Measurements from ENCODE around the gene MIPEP. TPM values are rescaled to one million over a fixed set of nuclear protein-coding genes. Genes with fewer than 3 reads are reported as not detected.
"Not testable (repeated sequence)": the region's sequence is repeated elsewhere in the genome, so short reads cannot be mapped to it uniquely, and the experiment has no call there.

Gene MIPEP
- total RNA-seq, 2 experiments from 2014 or later: 8.6 to 8.8 TPM

GRCh38 chr13:23903906-23904280 lies 14.7 kb upstream of the MIPEP start:
- Mint-ChIP-seq H3K9me3 (no peaks in the 10 kb centered on the region), H3K27ac (no peak overlapping the region), H3K36me3 (ENCODE audit: low read depth) (peaks cover 2% of the 10 kb centered on the region), H3K27me3 (peaks cover 33% of the 10 kb centered on the region), H3K4me3 (no peak overlapping the region), H3K4me1 (peaks cover 19% of the 10 kb centered on the region)
- ChIA-PET CTCF (no interaction called here), POLR2A (no interaction called here)
- DNase-seq: no peak

- H3K4me1 Mint-ChIP-seq: peaks cover 19% of the 10 kb centered on the region
- POLR2A ChIA-PET: no interaction called here
- DNase-seq: no peak
- peaks cover 33% of the 10 kb centered on the region for H3K27me3 Mint-ChIP-seq
- H3K27ac Mint-ChIP-seq: no peak overlapping the region
- CTCF ChIA-PET: interaction anchor here (1.3 kb wide), 1 partner anchor 8 kb away, joined by 4 read pairs; no protein-coding TSS in a partner anchor
- peaks cover 2% of the 10 kb centered on the region for H3K36me3 Mint-ChIP-seq (ENCODE audit: low read depth)
- H3K4me3 Mint-ChIP-seq: no peak overlapping the region
- H3K9me3 Mint-ChIP-seq: no peaks in the 10 kb centered on the region
Measured at GRCh38 chr13:23902975-23903905, 14.0 kb upstream of the MIPEP start.

- DNase-seq: no peak
- H3K4me3 Mint-ChIP-seq: no peak overlapping the region
- peaks cover 31% of the 10 kb centered on the region for H3K27me3 Mint-ChIP-seq
- H3K27ac Mint-ChIP-seq: no peak overlapping the region
- ChIA-PET CTCF (interaction anchor here (1.1 kb wide), 1 partner anchor 12 kb away, joined by 3 read pairs; the partner anchor contains the start of gene MIPEP), POLR2A (no interaction called here)
- no peaks in the 10 kb centered on the region for H3K9me3 Mint-ChIP-seq
- H3K4me1 Mint-ChIP-seq: peaks cover 20% of the 10 kb centered on the region
- H3K36me3 Mint-ChIP-seq (ENCODE audit: low read depth): peaks cover 2% of the 10 kb centered on the region
Measured at GRCh38 chr13:23901365-23901764, 12.2 kb upstream of the MIPEP start.

DNA sequence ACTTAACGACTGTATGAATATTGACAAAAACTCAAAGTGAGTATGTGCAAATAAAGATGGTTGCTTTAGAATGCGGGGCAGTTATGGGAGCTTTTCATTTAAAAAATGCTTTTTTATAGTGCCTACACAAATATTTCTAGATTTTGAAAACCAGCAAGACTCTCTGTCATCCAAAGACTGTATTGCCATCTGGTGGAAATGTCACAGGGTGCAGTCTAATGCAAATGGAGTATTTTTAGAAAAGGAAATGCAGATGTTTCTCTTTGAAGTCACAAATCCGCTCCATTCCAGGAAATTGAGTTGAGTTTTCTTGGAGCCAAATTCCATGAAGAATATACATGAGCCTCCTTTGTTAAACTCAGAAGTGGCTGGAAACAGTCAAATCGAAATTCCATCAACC lies 10.4 kb upstream of the MIPEP start:
- H3K9me3 Mint-ChIP-seq: no peaks in the 10 kb centered on the region
- peak; percentile 43 for DNase-seq
- ChIA-PET POLR2A (no interaction called here), CTCF (interaction anchor here (0.9 to 4.1 kb wide), 6 partner anchors 10 to 432 kb away, joined by 3 to 21 read pairs (median 4); partner anchors contain the start of gene MIPEP)
- no peak overlapping the region for H3K4me3 Mint-ChIP-seq
- H3K36me3 Mint-ChIP-seq (ENCODE audit: low read depth): peaks cover 2% of the 10 kb centered on the region
- no peak overlapping the region for H3K27ac Mint-ChIP-seq
- peaks cover 34% of the 10 kb centered on the region for H3K27me3 Mint-ChIP-seq
- H3K4me1 Mint-ChIP-seq: peaks cover 20% of the 10 kb centered on the region

- no peak for DNase-seq
Measured at GRCh38 chr13:23898101-23898500, 8.9 kb upstream of the MIPEP start.

DNA sequence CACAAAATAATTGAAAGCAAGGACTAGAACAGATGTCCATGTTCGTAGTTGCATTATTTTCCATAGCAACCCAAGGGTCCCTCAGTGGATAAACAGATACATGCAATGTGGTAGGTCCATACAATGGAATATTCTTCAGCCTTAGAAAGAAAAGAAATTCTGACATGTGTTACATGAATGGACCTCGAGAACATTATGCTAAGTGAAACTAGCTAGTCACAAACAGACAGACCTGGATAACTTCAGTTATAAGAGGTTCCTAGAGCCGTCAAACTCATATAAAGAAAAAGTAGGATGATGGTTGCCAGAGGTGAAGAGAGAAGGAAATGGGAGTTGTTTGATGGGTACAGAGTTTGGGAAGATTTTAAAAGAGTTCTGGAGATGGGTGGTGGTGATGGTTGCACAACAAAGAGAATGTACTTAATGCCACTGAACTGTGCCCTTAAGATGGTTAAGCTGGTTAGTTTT lies 8.3 kb upstream of the MIPEP start, which contains the start of gene C1QTNF9B:
C1QTNF9B (minus strand) TSS at position 51 of the 468 bp plus-strand sequence.
- CTCF ChIA-PET: interaction anchor here (0.7 to 4.1 kb wide), 3 partner anchors 8 to 431 kb away, joined by 3 to 21 read pairs (median 4); partner anchors contain the start of gene MIPEP
- Mint-ChIP-seq H3K27me3 (peaks cover 18% of the 10 kb centered on the region), H3K4me1 (peaks cover 17% of the 10 kb centered on the region)
- H3K27ac Mint-ChIP-seq; POLR2A ChIA-PET; DNase-seq; H3K4me3 Mint-ChIP-seq; H3K36me3 Mint-ChIP-seq (ENCODE audit: low read depth); H3K9me3 Mint-ChIP-seq: not testable (repeated sequence)

More at GRCh38 chr13:23898101-23898500, 8.9 kb upstream of the MIPEP start:
- Mint-ChIP-seq H3K4me3 (no peak overlapping the region), H3K36me3 (ENCODE audit: low read depth) (peaks cover 2% of the 10 kb centered on the region), H3K9me3 (no peaks in the 10 kb centered on the region), H3K27ac (no peak overlapping the region), H3K4me1 (peaks cover 20% of the 10 kb centered on the region), H3K27me3 (peaks cover 24% of the 10 kb centered on the region)
- POLR2A ChIA-PET: no interaction called here
- CTCF ChIA-PET: interaction anchor here (0.8 to 4.1 kb wide), 2 partner anchors 8 to 432 kb away, joined by 4 to 21 read pairs; partner anchors contain the start of gene MIPEP

DNA sequence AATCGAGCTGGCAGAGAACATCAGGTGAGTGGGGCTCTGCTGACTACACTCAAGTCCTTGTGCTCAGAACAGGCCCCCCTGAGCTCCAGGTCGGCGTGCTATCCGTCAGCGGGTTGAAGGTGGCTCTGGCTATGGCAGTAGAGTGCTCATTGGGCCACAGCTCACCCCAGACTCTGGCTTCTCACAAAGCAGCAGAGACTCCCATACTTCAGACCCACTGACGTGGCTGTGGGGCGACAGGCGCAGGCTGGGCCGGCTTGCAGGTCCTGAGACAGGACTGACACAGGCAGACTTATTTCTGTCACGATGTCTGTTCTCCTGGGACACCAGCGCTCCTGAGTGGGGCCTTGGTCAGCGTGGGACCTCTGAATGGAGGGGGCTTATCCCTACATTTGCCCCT lies 5.5 kb upstream of the MIPEP start:
- H3K4me3 Mint-ChIP-seq; H3K36me3 Mint-ChIP-seq (ENCODE audit: low read depth); POLR2A ChIA-PET; H3K9me3 Mint-ChIP-seq; DNase-seq; H3K27ac Mint-ChIP-seq; CTCF ChIA-PET; H3K27me3 Mint-ChIP-seq: not testable (repeated sequence)
- peaks cover 12% of the 10 kb centered on the region for H3K4me1 Mint-ChIP-seq

DNA sequence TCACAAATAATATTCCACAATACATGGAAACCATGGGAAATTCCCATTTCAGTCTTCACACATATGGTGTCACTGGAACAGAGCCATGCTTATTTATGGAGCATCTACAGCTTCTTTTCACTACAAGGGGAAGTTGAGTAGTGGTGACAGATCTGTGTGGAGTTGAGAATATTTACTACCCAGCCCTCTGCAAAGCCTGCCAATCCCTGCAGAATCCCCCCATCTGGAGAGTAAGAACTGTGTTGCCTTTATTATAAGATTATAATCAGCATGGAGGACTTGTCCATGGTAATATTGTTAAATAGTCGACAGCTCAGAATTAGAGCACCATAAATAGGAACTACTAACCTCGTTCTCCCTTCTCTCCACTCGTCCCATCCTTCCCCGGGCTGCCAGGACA lies 4.6 kb upstream of the MIPEP start:
- H3K4me1 Mint-ChIP-seq: peaks cover 12% of the 10 kb centered on the region
- H3K4me3 Mint-ChIP-seq: not testable (repeated sequence)

GRCh38 chr13:23889615-23890607 lies 711 bp upstream of the MIPEP start:
- Mint-ChIP-seq H3K4me1 (peaks cover 27% of the 10 kb centered on the region), H3K27ac (peak overlapping the region; percentile 63), H3K36me3 (ENCODE audit: low read depth) (no peaks in the 10 kb centered on the region), H3K4me3 (peak overlapping the region; percentile 89), H3K27me3 (no peaks in the 10 kb centered on the region), H3K9me3 (no peaks in the 10 kb centered on the region)
- no peak for DNase-seq
- ChIA-PET CTCF (interaction anchor here (0.7 to 3.4 kb wide), 8 partner anchors 9 to 423 kb away, joined by 3 to 21 read pairs (median 4); partner anchors contain the start of gene C1QTNF9B), POLR2A (no interaction called here)

More for the DNA sequence above, 4.6 kb upstream of the MIPEP start:
- CTCF ChIA-PET; H3K27me3 Mint-ChIP-seq; H3K36me3 Mint-ChIP-seq (ENCODE audit: low read depth); POLR2A ChIA-PET; H3K9me3 Mint-ChIP-seq; DNase-seq; H3K27ac Mint-ChIP-seq: not testable (repeated sequence)

- H3K27me3 Mint-ChIP-seq; H3K9me3 Mint-ChIP-seq; CTCF ChIA-PET; H3K4me3 Mint-ChIP-seq; POLR2A ChIA-PET; H3K36me3 Mint-ChIP-seq (ENCODE audit: low read depth); DNase-seq; H3K27ac Mint-ChIP-seq: not testable (repeated sequence)
- H3K4me1 Mint-ChIP-seq: peaks cover 20% of the 10 kb centered on the region
Measured at GRCh38 chr13:23884361-23884760, 4.8 kb downstream of the MIPEP start.

DNA sequence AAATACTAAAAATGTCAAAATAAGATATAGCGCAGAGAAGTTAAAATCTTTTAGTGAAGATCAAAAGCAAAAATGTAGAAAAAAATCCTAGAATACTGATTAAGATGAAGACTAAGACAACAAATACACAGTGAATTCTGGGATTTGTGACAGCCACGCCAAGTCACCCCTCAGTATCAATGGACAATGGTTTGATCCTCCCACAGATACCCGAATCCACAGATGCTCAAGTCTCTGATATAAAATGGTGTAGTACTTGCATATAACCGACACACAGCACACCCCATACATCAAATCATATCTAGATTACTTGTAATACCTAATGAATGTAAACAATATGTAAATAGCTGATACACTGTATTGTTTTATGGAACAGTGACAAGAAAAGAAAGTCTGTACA lies 5.9 kb downstream of the MIPEP start:
- POLR2A ChIA-PET: no interaction called here
- Mint-ChIP-seq H3K27ac (no peak overlapping the region), H3K4me1 (peaks cover 12% of the 10 kb centered on the region), H3K27me3 (no peaks in the 10 kb centered on the region), H3K36me3 (ENCODE audit: low read depth) (peaks cover 8% of the 10 kb centered on the region), H3K4me3 (no peak overlapping the region), H3K9me3 (no peaks in the 10 kb centered on the region)
- no peak for DNase-seq
- CTCF ChIA-PET: no interaction called here

- H3K4me3 Mint-ChIP-seq; H3K27me3 Mint-ChIP-seq; DNase-seq; POLR2A ChIA-PET; H3K9me3 Mint-ChIP-seq; H3K36me3 Mint-ChIP-seq (ENCODE audit: low read depth); H3K27ac Mint-ChIP-seq; H3K4me1 Mint-ChIP-seq; CTCF ChIA-PET: not testable (repeated sequence)
Measured at GRCh38 chr13:23881402-23881800, 7.8 kb downstream of the MIPEP start.
